ENCODE data around the gene KIAA0513.

Gene KIAA0513

GRCh38 chr16:85027349-85027957, at the start of gene KIAA0513:
Gene KIAA0513, plus strand, starts transcription at chr16:85027795. Its CDS starts 39,277 bp downstream, at chr16:85067072.
- TF ChIP-seq GATA3 (IDR thresholded peaks at IDR 0.05; ENCODE audit: low read depth, low read length), result no peak
- TF ChIP-seq GATA2 (IDR thresholded peaks at IDR 0.05; ENCODE audit: low read depth, low read length), result no peak

DNA sequence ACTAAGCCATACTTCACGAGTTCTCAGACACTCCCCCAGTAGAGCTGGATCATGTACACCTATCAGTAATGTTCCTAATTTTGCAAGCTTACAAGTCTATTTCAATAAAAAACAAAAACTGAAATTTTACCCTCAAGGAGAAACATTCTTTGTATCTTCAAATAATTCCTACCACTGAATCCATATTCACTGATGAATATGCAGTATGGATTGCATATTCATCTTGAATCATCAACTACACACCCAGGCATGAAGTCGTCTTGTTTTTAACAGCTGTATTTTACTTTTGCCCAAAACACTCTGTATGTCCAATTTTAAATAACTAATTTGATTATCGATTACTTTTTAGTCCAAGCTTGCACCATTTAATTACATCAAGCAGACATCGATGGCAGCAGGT, 48.1 kb upstream of the KIAA0513 start:
- TF ChIP-seq GATA3 (IDR thresholded peaks at IDR 0.05; ENCODE audit: low read depth, low read length), result no peak
- TF ChIP-seq GATA2 (IDR thresholded peaks at IDR 0.05; ENCODE audit: low read depth, low read length), result no peak

GRCh38 chr16:84982434-84982833, 45.2 kb upstream of the KIAA0513 start:
- TF ChIP-seq GATA2 (IDR thresholded peaks at IDR 0.05; ENCODE audit: low read depth, low read length) (no peak), GATA3 (IDR thresholded peaks at IDR 0.05; ENCODE audit: low read depth, low read length) (no peak)

GRCh38 chr16:84985079-84986065, 42.2 kb upstream of the KIAA0513 start:
- no peak for TF ChIP-seq GATA2 (IDR thresholded peaks at IDR 0.05; ENCODE audit: low read depth, low read length)
- TF ChIP-seq GATA3 (IDR thresholded peaks at IDR 0.05; ENCODE audit: low read depth, low read length), result no peak

GRCh38 chr16:84986102-84986501, 41.5 kb upstream of the KIAA0513 start:
- TF ChIP-seq GATA3 (IDR thresholded peaks at IDR 0.05; ENCODE audit: low read depth, low read length) (no peak), GATA2 (IDR thresholded peaks at IDR 0.05; ENCODE audit: low read depth, low read length) (no peak)

- TF ChIP-seq GATA2 (IDR thresholded peaks at IDR 0.05; ENCODE audit: low read depth, low read length), result no peak
Measured at GRCh38 chr16:84986879-84987278, 40.7 kb upstream of the KIAA0513 start.

- TF ChIP-seq GATA3 (IDR thresholded peaks at IDR 0.05; ENCODE audit: low read depth, low read length) (no peak), GATA2 (IDR thresholded peaks at IDR 0.05; ENCODE audit: low read depth, low read length) (no peak)
Measured at GRCh38 chr16:84988328-84989080, 39.1 kb upstream of the KIAA0513 start.

DNA sequence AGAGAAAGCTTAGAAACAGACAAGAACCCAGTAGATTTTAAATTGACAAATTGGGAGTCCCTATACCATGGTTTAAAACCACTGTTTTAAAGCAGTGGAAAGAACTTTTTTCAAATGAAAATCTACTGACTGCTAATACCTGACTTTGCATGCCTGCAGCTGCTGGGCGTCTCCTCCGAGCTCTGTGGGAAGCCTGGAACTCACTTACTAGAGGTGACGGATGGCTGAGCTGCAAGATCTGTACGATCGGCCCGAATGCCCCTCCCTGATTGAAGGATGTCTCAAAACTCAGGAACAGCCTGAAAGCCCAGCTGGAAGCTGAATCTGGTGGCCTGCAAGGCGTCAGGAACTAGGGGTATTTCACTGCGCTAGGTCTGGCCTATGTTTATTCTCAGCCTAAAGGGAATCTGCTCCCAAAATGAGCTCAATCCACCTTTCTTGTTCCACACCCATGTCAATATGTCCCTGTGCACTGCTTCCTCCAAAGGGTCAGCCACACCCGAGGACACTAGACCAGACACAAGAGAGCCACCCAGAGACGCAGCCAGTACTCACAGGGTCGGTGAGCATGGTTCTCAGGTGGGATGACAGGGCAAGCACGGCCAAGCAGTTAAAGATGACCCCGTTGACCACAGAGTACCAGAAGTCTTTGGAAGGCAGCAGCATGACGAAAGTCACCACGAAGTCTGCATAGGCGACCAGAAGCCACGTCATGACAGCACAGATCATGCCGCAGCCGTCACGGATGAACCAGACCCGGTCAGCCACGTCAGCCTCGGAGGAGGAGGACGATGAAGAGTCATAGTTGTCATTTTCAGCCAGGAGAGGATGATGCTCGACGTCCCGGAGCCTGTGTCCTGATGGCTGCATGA, 37.6 kb upstream of the KIAA0513 start:
- TF ChIP-seq GATA2 (IDR thresholded peaks at IDR 0.05; ENCODE audit: low read depth, low read length) (no peak), GATA3 (IDR thresholded peaks at IDR 0.05; ENCODE audit: low read depth, low read length) (no peak)

DNA sequence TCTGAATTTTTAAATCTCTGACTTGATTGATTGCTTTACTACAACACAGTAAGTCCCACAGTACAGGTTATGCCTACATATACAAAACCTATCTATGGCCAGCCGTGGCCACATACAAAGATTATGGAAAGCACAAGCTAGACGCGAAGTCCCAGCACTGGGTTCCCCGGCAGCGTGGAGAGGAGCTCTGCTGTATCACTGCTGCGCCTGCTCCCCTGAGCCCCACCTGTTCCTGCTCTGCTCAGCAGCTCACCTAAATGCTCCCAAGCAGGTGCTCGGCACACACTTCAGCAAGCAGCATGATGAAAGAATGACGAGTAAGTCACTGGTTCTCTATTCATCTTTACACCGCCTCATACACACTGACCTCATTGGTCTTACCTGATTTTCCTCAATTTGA, 36.8 kb upstream of the KIAA0513 start:
- no peak for TF ChIP-seq GATA2 (IDR thresholded peaks at IDR 0.05; ENCODE audit: low read depth, low read length)
- no peak for TF ChIP-seq GATA3 (IDR thresholded peaks at IDR 0.05; ENCODE audit: low read depth, low read length)

DNA sequence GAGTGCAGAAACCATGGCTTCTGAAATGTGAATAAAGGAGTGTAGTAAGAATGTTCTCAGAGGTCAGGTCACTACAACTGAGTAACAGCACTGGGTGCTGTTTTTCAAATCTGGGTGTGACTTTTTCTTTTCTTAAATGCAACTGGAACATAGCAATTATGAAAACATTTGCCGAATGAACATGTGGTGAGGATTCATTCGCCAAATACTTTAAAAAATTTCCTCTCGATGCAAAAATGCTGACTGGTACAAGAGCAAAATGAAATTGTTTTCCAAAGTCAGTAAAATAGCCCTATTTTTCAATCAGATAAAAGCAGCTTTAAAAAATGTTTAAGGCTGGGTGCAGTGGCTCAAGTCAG, 34.9 kb upstream of the KIAA0513 start:
- TF ChIP-seq GATA2 (IDR thresholded peaks at IDR 0.05; ENCODE audit: low read depth, low read length), result no peak
- TF ChIP-seq GATA3 (IDR thresholded peaks at IDR 0.05; ENCODE audit: low read depth, low read length), result no peak

DNA sequence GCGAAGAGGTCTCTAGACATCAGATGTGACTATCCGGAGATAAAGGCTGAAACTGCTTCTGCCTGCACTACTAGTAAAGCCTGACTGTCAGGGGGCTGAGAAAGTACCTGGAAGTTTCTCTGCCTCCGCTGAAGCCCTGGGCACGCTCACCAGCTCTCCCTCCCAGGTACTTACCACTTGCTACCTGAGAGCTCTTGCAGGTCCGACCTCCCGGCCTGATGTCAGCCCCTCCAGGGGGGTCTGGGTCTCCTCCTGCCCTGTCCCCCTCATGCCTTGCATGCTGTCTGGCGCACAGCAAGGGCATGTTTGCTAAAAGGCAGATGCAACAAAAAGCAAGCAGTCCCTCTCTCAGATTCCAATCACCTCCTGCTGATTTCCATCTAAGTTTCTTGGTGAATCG, 33.7 kb upstream of the KIAA0513 start:
- TF ChIP-seq GATA2 (IDR thresholded peaks at IDR 0.05; ENCODE audit: low read depth, low read length), result no peak
- no peak for TF ChIP-seq GATA3 (IDR thresholded peaks at IDR 0.05; ENCODE audit: low read depth, low read length)

- TF ChIP-seq GATA2 (IDR thresholded peaks at IDR 0.05; ENCODE audit: low read depth, low read length) (no peak), GATA3 (IDR thresholded peaks at IDR 0.05; ENCODE audit: low read depth, low read length) (no peak)
Measured at GRCh38 chr16:84995663-84996062, 31.9 kb upstream of the KIAA0513 start.

DNA sequence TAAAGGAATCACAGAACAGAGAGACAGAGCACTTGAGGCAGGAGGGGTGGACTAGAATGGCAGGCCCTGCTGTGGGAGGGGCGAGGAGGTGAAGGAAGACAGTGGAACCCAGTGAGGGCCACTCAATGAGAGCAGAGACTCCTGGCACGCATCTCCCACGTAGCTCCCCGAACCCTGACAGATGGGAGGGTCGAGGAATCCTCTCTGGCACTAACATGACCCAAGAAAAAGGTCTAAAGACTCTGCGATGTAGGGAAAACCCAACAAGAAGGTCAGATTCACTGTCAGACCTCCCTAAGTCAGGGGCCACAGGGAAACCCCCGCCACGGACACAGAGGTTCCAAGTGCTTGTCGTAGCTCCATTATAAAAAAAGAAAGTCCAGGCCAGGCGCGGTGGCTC, 31.2 kb upstream of the KIAA0513 start:
- TF ChIP-seq GATA3 (IDR thresholded peaks at IDR 0.05; ENCODE audit: low read depth, low read length) (no peak), GATA2 (IDR thresholded peaks at IDR 0.05; ENCODE audit: low read depth, low read length) (no peak)

All from SH-SY5Y (cell line).